Measurements from ENCODE around the gene PTPRK. TPM values are rescaled to one million over a fixed set of nuclear protein-coding genes. Genes with fewer than 3 reads are reported as not detected.

The PTPRK gene
- polyA plus RNA-seq, 1 experiment, result 37.8 TPM

DNA sequence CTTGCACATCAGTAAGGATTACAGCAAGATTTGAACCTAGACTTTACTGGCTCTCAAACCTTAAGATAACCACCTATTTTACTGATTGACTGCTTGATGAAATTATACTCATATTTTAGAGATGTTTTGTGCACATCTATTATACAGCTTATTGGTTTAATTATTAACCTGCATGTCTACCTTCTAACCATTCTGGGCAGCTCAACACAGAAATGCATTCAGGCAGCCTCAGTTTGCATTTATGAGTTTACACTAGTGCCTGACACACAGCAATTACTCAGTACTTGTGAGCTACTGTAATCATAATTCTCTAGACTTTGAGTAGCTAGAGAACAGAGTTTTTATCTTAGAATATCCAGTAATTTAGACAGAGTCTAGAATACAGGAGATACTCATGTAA is 345.7 kb downstream of the PTPRK start:
- POLR2A ChIA-PET, result no interaction called here
- H3K27ac ChIP-seq (ENCODE audit: low read depth, low read length), result no peak overlapping the region
- CTCF ChIA-PET, result no interaction called here
- no peak overlapping the region for H3K4me3 ChIP-seq (ENCODE audit: low read depth, low read length)
- TF ChIP-seq, protein P1, sequence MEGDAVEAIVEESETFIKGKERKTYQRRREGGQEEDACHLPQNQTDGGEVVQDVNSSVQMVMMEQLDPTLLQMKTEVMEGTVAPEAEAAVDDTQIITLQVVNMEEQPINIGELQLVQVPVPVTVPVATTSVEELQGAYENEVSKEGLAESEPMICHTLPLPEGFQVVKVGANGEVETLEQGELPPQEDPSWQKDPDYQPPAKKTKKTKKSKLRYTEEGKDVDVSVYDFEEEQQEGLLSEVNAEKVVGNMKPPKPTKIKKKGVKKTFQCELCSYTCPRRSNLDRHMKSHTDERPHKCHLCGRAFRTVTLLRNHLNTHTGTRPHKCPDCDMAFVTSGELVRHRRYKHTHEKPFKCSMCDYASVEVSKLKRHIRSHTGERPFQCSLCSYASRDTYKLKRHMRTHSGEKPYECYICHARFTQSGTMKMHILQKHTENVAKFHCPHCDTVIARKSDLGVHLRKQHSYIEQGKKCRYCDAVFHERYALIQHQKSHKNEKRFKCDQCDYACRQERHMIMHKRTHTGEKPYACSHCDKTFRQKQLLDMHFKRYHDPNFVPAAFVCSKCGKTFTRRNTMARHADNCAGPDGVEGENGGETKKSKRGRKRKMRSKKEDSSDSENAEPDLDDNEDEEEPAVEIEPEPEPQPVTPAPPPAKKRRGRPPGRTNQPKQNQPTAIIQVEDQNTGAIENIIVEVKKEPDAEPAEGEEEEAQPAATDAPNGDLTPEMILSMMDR (IDR thresholded peaks at IDR 0.05; ENCODE audit: low read depth, low read length), result no peak
- H3K9me3 ChIP-seq (ENCODE audit: control insufficient read depth, insufficient read depth, low read length), result no peaks in the 10 kb centered on the region
- no peak for DNase-seq (ENCODE audit: low read depth, low spot score)
- H3K27me3 ChIP-seq (ENCODE audit: control insufficient read depth, insufficient read depth, low read length), result no peaks in the 10 kb centered on the region

DNA sequence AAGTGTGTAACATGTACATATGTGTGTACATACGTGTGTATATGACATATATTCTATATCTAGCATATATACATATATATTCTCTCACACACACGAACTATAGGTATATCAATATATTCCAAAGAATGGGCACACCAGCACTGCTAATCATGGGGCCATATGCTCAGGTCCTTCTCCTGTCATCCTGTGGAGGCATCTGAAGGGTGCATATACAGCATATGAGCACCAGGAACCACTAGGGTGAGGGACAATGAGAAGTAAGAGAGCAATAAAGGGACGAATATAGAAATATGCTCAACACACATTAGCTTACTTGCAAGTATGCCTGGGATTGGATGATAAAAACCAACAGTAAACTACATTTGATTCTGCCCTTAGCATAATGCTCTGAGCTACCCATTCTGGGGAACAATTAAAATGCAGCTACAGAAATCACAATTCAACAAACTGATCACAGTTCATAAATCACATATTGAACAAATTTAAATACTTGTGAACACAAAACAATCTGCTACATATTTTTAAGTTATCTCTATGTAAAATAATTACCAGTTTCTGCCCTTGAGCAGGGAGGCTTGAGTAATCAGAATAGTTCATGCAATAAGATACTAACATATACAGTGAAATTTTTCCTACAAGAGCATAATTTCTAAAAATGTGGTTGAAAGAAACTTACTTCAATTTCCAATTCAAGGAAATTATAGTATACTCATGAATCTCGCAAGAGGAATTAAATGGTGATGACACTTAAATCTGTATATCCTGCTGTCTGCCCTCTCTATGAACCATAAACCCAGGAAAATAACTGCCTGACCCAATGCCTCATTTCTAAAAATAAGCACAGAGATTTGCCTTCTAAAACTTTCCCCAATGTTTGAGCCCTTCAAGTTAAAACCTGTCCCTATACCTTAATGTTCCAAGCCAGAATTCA is 347.4 kb downstream of the PTPRK start:
- POLR2A ChIA-PET, result no interaction called here

DNA sequence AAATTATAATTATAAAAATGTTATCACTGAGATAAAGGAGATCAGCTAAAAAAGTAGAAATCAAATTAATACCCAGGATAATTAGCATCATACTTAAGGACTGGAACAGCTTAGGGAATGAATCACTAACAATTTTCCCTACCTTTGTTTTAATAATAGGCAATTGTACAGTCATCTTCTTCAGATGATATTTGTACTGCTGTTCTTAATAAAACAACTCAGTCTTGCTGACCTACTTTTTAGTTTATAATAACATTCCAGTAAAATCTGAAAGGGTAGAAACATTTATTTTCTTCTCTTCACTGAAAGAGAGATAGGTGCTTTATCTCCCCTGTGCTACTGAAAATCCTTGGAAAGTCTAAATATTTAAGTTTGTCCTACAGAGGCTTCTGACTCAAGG is 348.3 kb downstream of the PTPRK start:
- Histone ChIP-seq H3K27me3 (ENCODE audit: control insufficient read depth, insufficient read depth, low read length) (no peaks in the 10 kb centered on the region), H3K4me3 (ENCODE audit: low read depth, low read length) (no peak overlapping the region), H3K27ac (ENCODE audit: low read depth, low read length) (no peak overlapping the region), H3K9me3 (ENCODE audit: control insufficient read depth, insufficient read depth, low read length) (no peaks in the 10 kb centered on the region)
- no peak for DNase-seq (ENCODE audit: low read depth, low spot score)
- POLR2A ChIA-PET, result no interaction called here
- TF ChIP-seq, protein P1 (IDR thresholded peaks at IDR 0.05; ENCODE audit: low read depth, low read length), result no peak
- CTCF ChIA-PET, result no interaction called here

More for the DNA sequence above, 347.4 kb downstream of the PTPRK start:
- no peak overlapping the region for H3K27ac ChIP-seq (ENCODE audit: low read depth, low read length)
- no peaks in the 10 kb centered on the region for H3K9me3 ChIP-seq (ENCODE audit: control insufficient read depth, insufficient read depth, low read length)
- no peaks in the 10 kb centered on the region for H3K27me3 ChIP-seq (ENCODE audit: control insufficient read depth, insufficient read depth, low read length)
- no peak overlapping the region for H3K4me3 ChIP-seq (ENCODE audit: low read depth, low read length)
- DNase-seq (ENCODE audit: low read depth, low spot score), result no peak
- CTCF ChIA-PET, result interaction anchor here (0.5 kb wide), 1 partner anchor 67 kb away, joined by 3 read pairs; no protein-coding TSS in a partner anchor
- TF ChIP-seq, protein P1 (IDR thresholded peaks at IDR 0.05; ENCODE audit: low read depth, low read length), result no peak

DNA sequence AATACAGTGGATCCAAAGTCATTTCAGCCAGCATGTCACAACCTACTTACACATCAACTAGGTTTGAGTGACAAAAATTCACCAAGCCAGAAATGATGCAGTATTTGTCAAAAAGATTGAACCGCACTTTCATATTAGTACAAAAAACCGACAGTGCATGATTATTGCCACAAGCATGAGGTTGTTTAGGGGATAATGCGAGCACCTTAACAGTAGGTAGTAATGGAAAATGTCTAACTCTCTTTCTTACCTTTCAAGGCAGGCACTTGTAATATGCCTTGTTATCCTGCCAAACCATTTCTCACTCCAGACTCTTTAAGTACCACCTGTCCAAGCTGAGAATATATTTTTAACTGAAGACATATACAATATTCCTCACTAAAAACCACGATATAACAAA is 349.2 kb downstream of the PTPRK start:
- H3K9me3 ChIP-seq (ENCODE audit: control insufficient read depth, insufficient read depth, low read length), result no peaks in the 10 kb centered on the region
- ChIA-PET POLR2A (no interaction called here), CTCF (no interaction called here)
- TF ChIP-seq, protein P1 (IDR thresholded peaks at IDR 0.05; ENCODE audit: low read depth, low read length), result no peak
- no peaks in the 10 kb centered on the region for H3K27me3 ChIP-seq (ENCODE audit: control insufficient read depth, insufficient read depth, low read length)
- DNase-seq (ENCODE audit: low read depth, low spot score), result no peak
- no peak overlapping the region for H3K4me3 ChIP-seq (ENCODE audit: low read depth, low read length)
- no peak overlapping the region for H3K27ac ChIP-seq (ENCODE audit: low read depth, low read length)

DNA sequence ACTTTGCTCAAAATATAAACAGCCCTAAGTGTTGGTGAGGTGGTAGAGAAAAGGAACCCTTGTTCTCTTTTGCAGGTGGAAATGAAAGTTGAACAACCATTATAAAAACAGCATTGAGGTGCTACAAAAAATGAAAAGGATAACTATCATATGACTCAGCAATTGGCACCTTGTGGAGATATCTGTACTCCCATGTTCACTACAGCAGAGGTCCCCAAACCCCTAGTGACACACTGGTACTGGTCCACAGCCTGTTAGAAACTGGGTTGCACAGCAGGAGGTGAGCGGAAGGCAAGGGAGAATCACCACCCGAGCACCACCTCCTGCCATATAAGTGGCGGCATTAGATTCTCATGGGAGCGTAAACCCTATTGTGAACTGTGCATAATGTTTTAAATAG is 352.2 kb downstream of the PTPRK start:
- CTCF ChIA-PET, result no interaction called here
- Histone ChIP-seq H3K27ac (ENCODE audit: low read depth, low read length) (no peak overlapping the region), H3K27me3 (ENCODE audit: control insufficient read depth, insufficient read depth, low read length) (no peaks in the 10 kb centered on the region), H3K4me3 (ENCODE audit: low read depth, low read length) (no peak overlapping the region), H3K9me3 (ENCODE audit: control insufficient read depth, insufficient read depth, low read length) (no peaks in the 10 kb centered on the region)
- TF ChIP-seq, protein P1 (IDR thresholded peaks at IDR 0.05; ENCODE audit: low read depth, low read length), result no peak
- POLR2A ChIA-PET, result no interaction called here
- no peak for DNase-seq (ENCODE audit: low read depth, low spot score)
